ENCODE results near the gene PDE2A.

DNA sequence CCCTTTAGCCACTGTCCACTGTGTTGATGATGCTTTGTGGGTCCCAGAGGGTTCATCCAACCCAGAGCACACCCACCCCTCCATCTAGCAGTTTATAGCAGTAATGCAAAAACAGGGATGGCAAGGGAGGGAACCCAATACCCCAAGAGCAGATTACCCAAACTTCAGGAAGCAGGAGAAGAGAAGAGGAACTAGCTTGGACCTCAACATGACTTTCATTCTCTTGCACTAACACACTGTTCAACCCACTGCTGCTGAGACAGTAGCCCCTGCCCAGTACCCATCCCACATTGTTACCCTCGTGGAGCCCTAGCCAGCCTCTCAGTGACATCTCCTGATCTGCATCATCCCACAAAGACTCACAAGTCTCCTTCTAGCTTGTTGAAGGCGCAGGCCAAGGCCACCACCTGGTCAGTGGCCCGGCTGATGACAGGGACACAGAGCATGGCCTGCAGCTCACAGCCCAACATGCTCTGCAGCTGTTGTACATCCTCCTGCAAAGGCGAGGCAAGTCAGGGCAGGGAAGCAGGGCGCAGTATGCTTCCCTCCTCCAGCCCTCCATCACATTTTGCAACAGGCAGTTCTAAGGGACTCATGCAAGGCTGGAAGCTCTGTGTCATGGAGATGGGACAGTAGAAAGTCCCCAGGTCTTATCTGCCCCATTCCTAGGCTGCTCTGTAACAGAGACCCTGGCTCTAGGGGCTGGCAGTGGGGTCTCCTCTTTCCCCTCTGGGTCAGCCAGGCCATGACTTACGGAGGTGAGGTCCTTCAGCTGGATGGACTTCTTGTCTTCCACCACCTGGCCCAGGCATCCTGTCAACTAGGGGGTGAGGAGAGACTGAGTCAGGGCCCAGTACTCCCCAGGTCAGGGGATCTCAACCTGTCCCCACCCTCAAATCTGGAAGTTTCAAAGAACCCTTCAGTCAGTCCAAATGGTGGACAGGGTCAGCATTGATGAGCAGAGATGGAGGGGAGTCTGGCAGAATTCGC, 85.5 kb downstream of the PDE2A start:
- TF ChIP-seq CTCF (IDR thresholded peaks at IDR 0.05) (no peak), EZH2 (IDR thresholded peaks at IDR 0.05) (no peak), EZH2phosphoT487 (IDR thresholded peaks at IDR 0.05) (no peak)

Measured in neural progenitor cell (in vitro differentiated cells).